ENCODE results near the gene ARHGAP33.
A peak's percentile ranks its signal among the peaks of the same experiment; 100 is the strongest.
"Not testable (repeated sequence)": the region's sequence is repeated elsewhere in the genome, so short reads cannot be mapped to it uniquely, and the experiment has no call there.

The ARHGAP33 gene

GRCh38 chr19:35816846-35817245 lies 41.5 kb downstream of the ARHGAP33 start:
- no peak for DNase-seq (ENCODE audit: low spot score)
- Mint-ChIP-seq H3K9me3 (no peaks in the 10 kb centered on the region), H3K27me3 (ENCODE audit: low read depth) (peaks cover 10% of the 10 kb centered on the region), H3K4me3 (no peak overlapping the region), H3K36me3 (ENCODE audit: low read depth) (no peaks in the 10 kb centered on the region), H3K27ac (no peak overlapping the region), H3K4me1 (ENCODE audit: low read depth) (no peaks in the 10 kb centered on the region)

GRCh38 chr19:35818445-35818844 lies 43.1 kb downstream of the ARHGAP33 start:
- no peak for DNase-seq (ENCODE audit: low spot score)
- H3K36me3 Mint-ChIP-seq (ENCODE audit: low read depth): no peaks in the 10 kb centered on the region
- peaks cover 10% of the 10 kb centered on the region for H3K27me3 Mint-ChIP-seq (ENCODE audit: low read depth)
- no peak overlapping the region for H3K4me3 Mint-ChIP-seq
- H3K9me3 Mint-ChIP-seq: no peaks in the 10 kb centered on the region
- H3K27ac Mint-ChIP-seq: no peak overlapping the region
- H3K4me1 Mint-ChIP-seq (ENCODE audit: low read depth): no peaks in the 10 kb centered on the region

- H3K4me3 Mint-ChIP-seq: no peak overlapping the region
- peaks cover 3% of the 10 kb centered on the region for H3K27me3 Mint-ChIP-seq (ENCODE audit: low read depth)
These were observed 47.2 kb downstream of the ARHGAP33 start for GRCh38 chr19:35822579-35822978.

GRCh38 chr19:35824150-35824549 lies 48.8 kb downstream of the ARHGAP33 start:
- no peak overlapping the region for H3K4me3 Mint-ChIP-seq
- no peaks in the 10 kb centered on the region for H3K27me3 Mint-ChIP-seq (ENCODE audit: low read depth)
- DNase-seq (ENCODE audit: low spot score): no peak
- no peaks in the 10 kb centered on the region for H3K4me1 Mint-ChIP-seq (ENCODE audit: low read depth)
- H3K36me3 Mint-ChIP-seq (ENCODE audit: low read depth): no peaks in the 10 kb centered on the region
- no peaks in the 10 kb centered on the region for H3K9me3 Mint-ChIP-seq
- H3K27ac Mint-ChIP-seq: no peak overlapping the region

More at GRCh38 chr19:35822579-35822978, 47.2 kb downstream of the ARHGAP33 start:
- H3K9me3 Mint-ChIP-seq: no peaks in the 10 kb centered on the region
- DNase-seq (ENCODE audit: low spot score): no peak
- H3K36me3 Mint-ChIP-seq (ENCODE audit: low read depth): no peaks in the 10 kb centered on the region
- H3K4me1 Mint-ChIP-seq (ENCODE audit: low read depth): no peaks in the 10 kb centered on the region
- no peak overlapping the region for H3K27ac Mint-ChIP-seq

- peak; percentile 43 for DNase-seq (ENCODE audit: low spot score)
- H3K9me3 Mint-ChIP-seq: no peaks in the 10 kb centered on the region
- no peaks in the 10 kb centered on the region for H3K27me3 Mint-ChIP-seq (ENCODE audit: low read depth)
- no peak overlapping the region for H3K4me3 Mint-ChIP-seq
- H3K27ac Mint-ChIP-seq: no peak overlapping the region
- no peaks in the 10 kb centered on the region for H3K4me1 Mint-ChIP-seq (ENCODE audit: low read depth)
- H3K36me3 Mint-ChIP-seq (ENCODE audit: low read depth): no peaks in the 10 kb centered on the region
These were observed 53.4 kb downstream of the ARHGAP33 start for GRCh38 chr19:35828692-35829301.

- Mint-ChIP-seq H3K4me1 (ENCODE audit: low read depth) (no peaks in the 10 kb centered on the region), H3K27ac (no peak overlapping the region), H3K27me3 (ENCODE audit: low read depth) (no peaks in the 10 kb centered on the region), H3K4me3 (no peak overlapping the region), H3K9me3 (no peaks in the 10 kb centered on the region), H3K36me3 (ENCODE audit: low read depth) (no peaks in the 10 kb centered on the region)
- no peak for DNase-seq (ENCODE audit: low spot score)
These were observed 55.6 kb downstream of the ARHGAP33 start for GRCh38 chr19:35830986-35831385.

- no peak for DNase-seq (ENCODE audit: low spot score)
- Mint-ChIP-seq H3K4me1 (ENCODE audit: low read depth) (no peaks in the 10 kb centered on the region), H3K27ac (no peak overlapping the region), H3K9me3 (no peaks in the 10 kb centered on the region), H3K27me3 (ENCODE audit: low read depth) (peaks cover under 1% of the 10 kb centered on the region), H3K36me3 (ENCODE audit: low read depth) (no peaks in the 10 kb centered on the region), H3K4me3 (no peak overlapping the region)
These were observed 56.7 kb downstream of the ARHGAP33 start for GRCh38 chr19:35832054-35832453.

GRCh38 chr19:35833972-35834371 lies 58.6 kb downstream of the ARHGAP33 start:
- no peak overlapping the region for H3K27ac Mint-ChIP-seq
- no peaks in the 10 kb centered on the region for H3K4me1 Mint-ChIP-seq (ENCODE audit: low read depth)
- peaks cover 2% of the 10 kb centered on the region for H3K9me3 Mint-ChIP-seq
- DNase-seq (ENCODE audit: low spot score): no peak
- H3K36me3 Mint-ChIP-seq (ENCODE audit: low read depth): no peaks in the 10 kb centered on the region
- H3K4me3 Mint-ChIP-seq: no peak overlapping the region
- peaks cover 5% of the 10 kb centered on the region for H3K27me3 Mint-ChIP-seq (ENCODE audit: low read depth)

- H3K27ac Mint-ChIP-seq; H3K27me3 Mint-ChIP-seq (ENCODE audit: low read depth); DNase-seq (ENCODE audit: low spot score); H3K4me1 Mint-ChIP-seq (ENCODE audit: low read depth); H3K9me3 Mint-ChIP-seq; H3K4me3 Mint-ChIP-seq; H3K36me3 Mint-ChIP-seq (ENCODE audit: low read depth): not testable (repeated sequence)
These were observed 60.7 kb downstream of the ARHGAP33 start for GRCh38 chr19:35836096-35836495.

Measured in T-helper 2 cell treated with Interferon-gamma antibody and Interleukin-4, amounts not matched to agents 5 μg/mL and 100 μg/mL, for 36 hours (primary cell).